Activated CD4-positive, alpha-beta T cell treated with anti-CD3 and anti-CD28 coated beads, Interleukin-2, amount 10 ng/mL, durations not matched to agents 24 days and 14 days (primary cell): ENCODE results near the gene TMEM52. TPM values are rescaled to one million over a fixed set of nuclear protein-coding genes. Genes with fewer than 3 reads are reported as not detected.
"Not testable (repeated sequence)": the region's sequence is repeated elsewhere in the genome, so short reads cannot be mapped to it uniquely, and the experiment has no call there.

Experiments used
- DNase-seq: peaks from one replicate; pipeline ENCODE4 v3.0.0; 2022
- H3K27ac Mint-ChIP-seq: one replicate; pipeline ENCODE4 v1.8.0; 2022; ENCODE audit warnings: mild to moderate bottlenecking, mixed read lengths
- H3K27me3 Mint-ChIP-seq: one replicate; pipeline ENCODE4 v1.8.0; 2022; ENCODE audit warnings: mixed read lengths
- H3K36me3 Mint-ChIP-seq: one replicate; pipeline ENCODE4 v1.8.0; 2022; ENCODE audit warnings: low read depth, mild to moderate bottlenecking, mixed read lengths
- H3K4me1 Mint-ChIP-seq: one replicate; pipeline ENCODE4 v1.8.0; 2021; ENCODE audit warnings: mixed read lengths
- H3K4me3 Mint-ChIP-seq: one replicate; pipeline ENCODE4 v1.8.0; 2022; ENCODE audit warnings: mild to moderate bottlenecking, moderate library complexity, mixed read lengths
- H3K9me3 Mint-ChIP-seq: one replicate; pipeline ENCODE4 v1.8.0; 2021; ENCODE audit warnings: mixed read lengths
- intact Hi-C: fragments of 100-400 bp; cut with micrococcal nuclease; formaldehyde crosslinking; loops from one replicate; pipeline ENCODE4 v1.15.1; 2023
- total RNA-seq: library from RNA; stranded (reverse); gene quantifications from 2 replicates; pipeline ENCODE4 v1.2.3, GENCODE V29; 2022

The TMEM52 gene
- total RNA-seq, 1 donor from 2014 or later: 3.1 TPM

DNA sequence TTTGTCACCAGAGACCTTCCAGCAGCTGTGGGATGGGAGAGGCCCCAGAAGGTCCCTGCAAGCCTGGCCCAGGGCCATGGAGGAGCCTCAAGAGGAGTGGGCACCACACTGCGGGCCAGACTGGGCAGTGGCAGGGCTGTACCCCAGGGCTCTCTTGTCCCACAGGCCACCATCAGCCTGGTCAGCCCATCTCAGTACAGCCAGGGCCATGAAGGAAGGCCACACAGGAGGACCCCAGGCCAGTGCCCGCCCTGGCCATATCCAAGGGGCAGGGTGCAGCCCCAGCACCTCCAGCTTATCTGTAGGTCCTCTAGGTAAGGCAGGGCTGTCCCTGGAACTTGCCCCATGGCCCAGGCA, 25.1 kb downstream of the TMEM52 start:
- Mint-ChIP-seq H3K9me3 (no peaks in the 10 kb centered on the region), H3K4me1 (peaks cover 20% of the 10 kb centered on the region), H3K27ac (no peak overlapping the region), H3K4me3 (no peak overlapping the region), H3K36me3 (peaks cover 12% of the 10 kb centered on the region), H3K27me3 (peaks cover 6% of the 10 kb centered on the region)
- intact Hi-C loops: loop anchor here (5.0 kb wide), 1 partner anchor 117 kb away; the partner anchor contains the start of gene NADK
- DNase-seq: no peak

- H3K9me3 Mint-ChIP-seq: no peaks in the 10 kb centered on the region
- peak overlapping the region; percentile 55 for H3K4me3 Mint-ChIP-seq
- peaks cover 12% of the 10 kb centered on the region for H3K36me3 Mint-ChIP-seq
- intact Hi-C loops: loop anchor here (5.0 kb wide), 1 partner anchor 116 kb away; the partner anchor contains the start of gene NADK
- H3K27ac Mint-ChIP-seq: no peak overlapping the region
- no peak for DNase-seq
- peaks cover 6% of the 10 kb centered on the region for H3K27me3 Mint-ChIP-seq
- H3K4me1 Mint-ChIP-seq: peaks cover 26% of the 10 kb centered on the region
Observed at GRCh38 chr1:1893291-1893985, 25.6 kb downstream of the TMEM52 start.

- no peak for DNase-seq
- Mint-ChIP-seq H3K36me3 (peaks cover 15% of the 10 kb centered on the region), H3K4me3 (peak overlapping the region; percentile 90), H3K4me1 (peaks cover 31% of the 10 kb centered on the region), H3K27ac (peak overlapping the region; percentile 75), H3K9me3 (no peaks in the 10 kb centered on the region), H3K27me3 (peaks cover 6% of the 10 kb centered on the region)
- intact Hi-C loops: loop anchor here (5.0 kb wide), 1 partner anchor 115 kb away; the partner anchor contains the start of gene NADK
Observed at GRCh38 chr1:1892763-1893120, 26.3 kb downstream of the TMEM52 start.

- Mint-ChIP-seq H3K4me1 (peaks cover 33% of the 10 kb centered on the region), H3K27me3 (peaks cover 6% of the 10 kb centered on the region), H3K27ac (peak overlapping the region; percentile 75), H3K4me3 (peak overlapping the region; percentile 90), H3K9me3 (no peaks in the 10 kb centered on the region), H3K36me3 (peaks cover 16% of the 10 kb centered on the region)
- intact Hi-C loops: loop anchor here (5.0 kb wide), 1 partner anchor 115 kb away; the partner anchor contains the start of gene NADK
- DNase-seq: no peak
Observed at GRCh38 chr1:1892079-1892762, 26.9 kb downstream of the TMEM52 start.

DNA sequence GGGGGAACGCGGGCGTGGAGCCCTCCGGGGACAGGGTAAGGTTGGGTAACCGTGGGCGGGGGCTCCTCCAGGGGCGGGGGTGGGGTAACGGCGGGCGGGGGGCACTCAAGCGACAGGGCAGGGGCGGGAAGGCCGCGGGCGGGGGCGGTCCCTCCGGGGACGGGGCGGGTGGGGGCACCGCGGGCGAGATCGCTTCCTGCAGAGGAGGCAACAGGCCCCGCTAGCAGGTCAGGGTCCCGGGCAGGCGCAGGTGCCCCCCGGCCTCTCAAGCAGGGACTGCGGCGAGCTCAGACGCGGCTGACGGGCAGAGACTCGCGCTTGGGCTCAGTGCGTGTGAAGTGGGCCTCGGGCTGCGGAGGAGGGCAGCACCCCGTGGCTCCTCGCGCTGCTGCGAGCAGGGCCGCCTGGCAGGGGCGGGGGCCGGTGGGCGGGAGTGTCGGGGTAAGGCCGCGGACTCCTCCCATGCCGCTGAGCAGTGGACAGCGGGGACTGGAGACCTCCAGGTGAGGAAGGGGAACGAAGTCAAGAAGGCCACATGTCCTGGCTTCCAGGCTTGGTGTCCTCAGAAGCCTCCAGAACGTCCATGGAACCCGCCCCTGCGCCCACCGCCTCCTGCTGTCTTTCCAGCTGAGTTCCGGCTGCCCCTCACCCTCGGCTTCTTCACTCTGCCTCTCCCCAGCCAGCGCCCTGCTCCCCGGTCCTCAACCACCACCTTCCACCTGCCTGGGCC, 27.6 kb downstream of the TMEM52 start:
- Mint-ChIP-seq H3K9me3 (no peaks in the 10 kb centered on the region), H3K4me3 (peak overlapping the region; percentile 90), H3K4me1 (peaks cover 36% of the 10 kb centered on the region), H3K27ac (peak overlapping the region; percentile 75), H3K27me3 (peaks cover 6% of the 10 kb centered on the region), H3K36me3 (peaks cover 16% of the 10 kb centered on the region)
- intact Hi-C loops: loop anchor here (2.0 to 5.0 kb wide), 2 partner anchors 17 to 114 kb away; partner anchors contain the start of gene NADK
- peak; percentile 84 for DNase-seq

- H3K4me3 Mint-ChIP-seq: peak within 1 kb of the TSS; percentile 90
- peaks cover 37% of the 10 kb centered on the region for H3K4me1 Mint-ChIP-seq
- peaks cover 18% of the 10 kb centered on the region for H3K36me3 Mint-ChIP-seq
Observed at GRCh38 chr1:1890506-1891348, 28.4 kb downstream of the TMEM52 start, which contains the start of gene GNB1. TSS of gene GNB1 (minus strand) at chr1:1891087. CDS start at chr1:1825453, 65,634 bp downstream.

GRCh38 chr1:1889847-1890505, 29.1 kb downstream of the TMEM52 start:
- peak overlapping the region; percentile 82 for H3K4me3 Mint-ChIP-seq
- H3K27ac Mint-ChIP-seq: peak overlapping the region; percentile 86
- H3K9me3 Mint-ChIP-seq: no peaks in the 10 kb centered on the region
- intact Hi-C loops: loop anchor here (2.0 to 5.0 kb wide), 3 partner anchors 19 to 113 kb away; partner anchors contain the start of gene NADK
- DNase-seq: peak; percentile 87
- peaks cover 35% of the 10 kb centered on the region for H3K4me1 Mint-ChIP-seq
- peaks cover under 1% of the 10 kb centered on the region for H3K27me3 Mint-ChIP-seq
- peaks cover 18% of the 10 kb centered on the region for H3K36me3 Mint-ChIP-seq

More at GRCh38 chr1:1890506-1891348, 28.4 kb downstream of the TMEM52 start, which contains the start of gene GNB1:
- Mint-ChIP-seq H3K9me3 (no peaks in the 10 kb centered on the region), H3K27ac (peak within 1 kb of the TSS; percentile 93), H3K27me3 (peaks cover 3% of the 10 kb centered on the region)
- intact Hi-C loops: loop anchor here (2.0 to 5.0 kb wide), 2 partner anchors 18 to 113 kb away; partner anchors contain the start of gene NADK
- peak; percentile 98 for DNase-seq

DNA sequence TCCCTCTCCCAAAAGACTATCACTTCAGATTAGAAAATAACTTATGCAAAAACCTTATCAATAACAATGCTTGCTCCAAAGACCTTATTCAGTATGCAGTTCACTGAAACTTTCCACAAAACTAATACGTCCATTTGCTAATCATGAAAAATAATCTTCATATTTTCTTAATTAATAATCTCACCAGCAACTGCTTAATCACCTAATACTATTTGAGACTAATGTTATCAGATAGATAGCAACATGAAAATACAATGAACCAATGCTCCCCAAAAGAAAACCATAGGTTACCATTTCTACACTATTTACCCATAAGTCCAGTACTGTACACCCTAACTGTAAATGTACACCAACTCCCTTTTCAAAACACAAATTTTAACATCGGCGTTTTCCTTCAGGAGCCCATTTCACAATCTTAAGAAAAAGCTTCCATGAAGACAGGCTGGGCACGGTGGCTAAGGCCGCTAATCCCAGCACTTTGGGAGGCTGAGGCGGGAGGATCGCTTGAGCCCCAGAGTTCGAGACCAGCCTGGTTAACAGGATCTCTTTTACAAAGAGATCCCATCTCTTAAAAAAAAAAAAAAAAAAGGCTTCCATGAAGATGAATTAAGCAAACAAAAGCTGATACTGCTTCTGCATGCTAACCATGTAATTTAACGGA, 29.9 kb downstream of the TMEM52 start:
- H3K9me3 Mint-ChIP-seq: no peaks in the 10 kb centered on the region
- intact Hi-C loops: loop anchor here (2.0 kb wide), 1 partner anchor 64 kb away; no protein-coding TSS in a partner anchor
- H3K27ac Mint-ChIP-seq: peak overlapping the region; percentile 86
- no peak for DNase-seq
- H3K4me3 Mint-ChIP-seq: peak overlapping the region; percentile 82
- peaks cover 21% of the 10 kb centered on the region for H3K36me3 Mint-ChIP-seq
- H3K27me3 Mint-ChIP-seq: no peaks in the 10 kb centered on the region
- H3K4me1 Mint-ChIP-seq: peaks cover 31% of the 10 kb centered on the region

GRCh38 chr1:1883890-1884289, 35.2 kb downstream of the TMEM52 start:
- H3K4me3 Mint-ChIP-seq, intact Hi-C loops, DNase-seq, H3K27ac Mint-ChIP-seq, H3K9me3 Mint-ChIP-seq, H3K27me3 Mint-ChIP-seq: not testable (repeated sequence)
- H3K36me3 Mint-ChIP-seq: peaks cover 25% of the 10 kb centered on the region
- H3K4me1 Mint-ChIP-seq: peaks cover 36% of the 10 kb centered on the region

DNA sequence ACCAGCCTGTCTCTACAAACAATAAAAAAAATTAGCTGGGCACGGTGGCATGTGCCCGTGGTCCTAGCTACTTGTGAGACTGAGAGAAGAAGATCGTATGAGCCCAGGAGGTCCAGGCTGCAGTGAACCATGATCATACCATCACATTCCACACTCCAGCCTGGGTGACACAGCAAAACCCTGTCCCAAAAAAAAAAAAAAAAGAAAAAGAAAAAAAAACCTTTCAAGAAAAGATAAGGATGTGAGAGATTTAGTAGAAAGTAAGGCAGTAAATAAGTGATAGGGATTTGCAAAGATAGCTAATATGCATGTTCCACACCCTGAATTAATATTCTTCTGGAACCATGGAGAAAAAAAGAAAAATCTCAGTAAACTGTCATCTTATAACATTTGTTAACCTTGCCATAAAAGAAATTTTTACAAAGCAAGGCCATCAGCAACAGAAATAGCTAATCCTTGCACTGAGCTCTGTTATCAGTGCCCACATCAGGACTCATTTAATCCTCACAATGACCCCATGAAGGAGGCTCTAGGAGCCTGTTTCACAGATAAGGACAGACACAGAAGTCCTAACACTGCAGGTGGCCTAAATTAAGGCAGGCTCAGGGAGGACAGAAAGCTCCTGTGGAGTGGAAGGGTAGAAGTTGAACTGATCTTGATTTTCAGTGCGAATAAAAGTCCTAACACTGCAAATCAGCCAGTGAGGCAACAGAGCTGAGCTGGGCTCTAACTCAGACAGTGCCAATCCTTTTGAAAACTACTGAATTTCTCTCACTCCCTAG, 35.8 kb downstream of the TMEM52 start:
- no peaks in the 10 kb centered on the region for H3K9me3 Mint-ChIP-seq

GRCh38 chr1:1881727-1882126, 37.4 kb downstream of the TMEM52 start:
- H3K4me1 Mint-ChIP-seq: peaks cover 35% of the 10 kb centered on the region
- H3K9me3 Mint-ChIP-seq: no peaks in the 10 kb centered on the region
- H3K27ac Mint-ChIP-seq: no peak overlapping the region
- H3K4me3 Mint-ChIP-seq: no peak overlapping the region
- peaks cover 31% of the 10 kb centered on the region for H3K36me3 Mint-ChIP-seq
- intact Hi-C loops: no loop called here
- H3K27me3 Mint-ChIP-seq: no peaks in the 10 kb centered on the region
- no peak for DNase-seq

More for the DNA sequence above, 35.8 kb downstream of the TMEM52 start:
- Mint-ChIP-seq H3K27me3 (no peaks in the 10 kb centered on the region), H3K4me1 (peaks cover 37% of the 10 kb centered on the region), H3K27ac (peak overlapping the region; percentile 34), H3K36me3 (peaks cover 31% of the 10 kb centered on the region), H3K4me3 (no peak overlapping the region)
- intact Hi-C loops: no loop called here
- no peak for DNase-seq
